ENCODE data around the gene NONO.
A peak's percentile ranks its signal among the peaks of the same experiment; 100 is the strongest.
"Not testable (repeated sequence)": the region's sequence is repeated elsewhere in the genome, so short reads cannot be mapped to it uniquely, and the experiment has no call there.

NONO gene

GRCh38 chrX:71283403-71284143 is at the start of gene NONO:
NONO (plus strand) TSS chrX:71283635; CDS start chrX:71290638, 7,003 bp downstream.
- peak; percentile 92 to 96 for DNase-seq

- no peak for DNase-seq
These were observed 48.0 kb upstream of the NONO start for GRCh38 chrX:71235482-71235881.

GRCh38 chrX:71236836-71237235 is 46.6 kb upstream of the NONO start:
- DNase-seq, result no peak

- DNase-seq, result no peak
These were observed 43.7 kb upstream of the NONO start for GRCh38 chrX:71239781-71240180.

- DNase-seq, result no peak
These were observed 42.1 kb upstream of the NONO start for GRCh38 chrX:71241301-71241700.

GRCh38 chrX:71244359-71245128 is 38.9 kb upstream of the NONO start:
- DNase-seq, result no peak

- no peak for DNase-seq
These were observed 38.3 kb upstream of the NONO start for GRCh38 chrX:71245159-71245558.

GRCh38 chrX:71250841-71251240 is 32.6 kb upstream of the NONO start:
- DNase-seq, result no peak

- DNase-seq, result no peak
These were observed 31.9 kb upstream of the NONO start for GRCh38 chrX:71251466-71251973.

GRCh38 chrX:71252221-71252620 is 31.2 kb upstream of the NONO start:
- no peak for DNase-seq

GRCh38 chrX:71253253-71254091 is 30.0 kb upstream of the NONO start:
- peak; percentile 32 to 47 for DNase-seq

- DNase-seq, result peak; percentile 81 to 87
These were observed 29.1 kb upstream of the NONO start, which contains the start of gene ZMYM3 for GRCh38 chrX:71254092-71254963. ZMYM3 (minus strand) TSS chrX:71254140; CDS start chrX:71253255, 885 bp downstream.

- no peak for DNase-seq
These were observed 27.4 kb upstream of the NONO start for GRCh38 chrX:71256051-71256450.

- DNase-seq, result no peak
These were observed 26.6 kb upstream of the NONO start for GRCh38 chrX:71256856-71257255.

- not testable (repeated sequence) for DNase-seq
These were observed 14.8 kb upstream of the NONO start for GRCh38 chrX:71268624-71269023.

GRCh38 chrX:71269801-71270395 is 13.5 kb upstream of the NONO start:
- DNase-seq, result no peak

GRCh38 chrX:71272313-71272712 is 11.1 kb upstream of the NONO start:
- not testable (repeated sequence) for DNase-seq

GRCh38 chrX:71281300-71281699 is 2.1 kb upstream of the NONO start:
- not testable (repeated sequence) for DNase-seq

- DNase-seq, result peak; percentile 59 to 72
These were observed 677 bp upstream of the NONO start for GRCh38 chrX:71282514-71283402.

- DNase-seq, result no peak
These were observed 2.5 kb downstream of the NONO start for GRCh38 chrX:71285929-71286328.

All from CD4-positive, alpha-beta T cell treated with Interferon alpha-2 for 1 hour (primary cell).